Hepatocyte (in vitro differentiated cells): ENCODE results near the gene MAGI2.

ENCODE experiments used
- CTCF ChIP-seq: fragments of 200-600 bp; sonication (generic); IDR thresholded peaks from 2 replicates; pipeline ENCODE4 v1.5.1; 2016; ENCODE audit warnings: antibody characterized with exemption, mild to moderate bottlenecking; ENCODE audit not compliant: poor library complexity
- EZH2 ChIP-seq: fragments of 200-600 bp; sonication (generic); IDR thresholded peaks from 2 replicates; pipeline ENCODE4 v1.6.1; 2016; ENCODE audit warnings: antibody characterized with exemption, mild to moderate bottlenecking, borderline replicate concordance
- EZH2phosphoT487 ChIP-seq: fragments of 200-600 bp; sonication (generic); IDR thresholded peaks from one replicate; pipeline ENCODE4 v1.6.1; 2018; ENCODE audit warnings: antibody characterized with exemption, mild to moderate bottlenecking, low read depth, moderate library complexity; ENCODE audit not compliant: unreplicated experiment, severe bottlenecking

- no peak for TF ChIP-seq CTCF
- no peak for TF ChIP-seq EZH2
- no peak for TF ChIP-seq EZH2phosphoT487
Observed at GRCh38 chr7:79287981-79288380, 165.5 kb downstream of the MAGI2 start.
